G401.6 (cell line): Measurements from ENCODE around the gene SEMA3C.

Source experiments
- FAIRE-seq: peaks from 2 replicates; lab custom pipeline; 2012; peaks lifted over from hg19 to GRCh38; lab: Jason Lieb, UNC

SEMA3C gene

GRCh38 chr7:80775897-80776296 lies 143.0 kb downstream of the SEMA3C start:
- no peak for FAIRE-seq

GRCh38 chr7:80775482-80775881 lies 143.4 kb downstream of the SEMA3C start:
- no peak for FAIRE-seq

- FAIRE-seq: no peak
Observed at GRCh38 chr7:80774843-80775242, 144.0 kb downstream of the SEMA3C start.

GRCh38 chr7:80773787-80774508 lies 144.9 kb downstream of the SEMA3C start:
- FAIRE-seq: no peak

GRCh38 chr7:80772347-80772993 lies 146.4 kb downstream of the SEMA3C start:
- FAIRE-seq: peak; percentile 89

- peak; percentile 76 for FAIRE-seq
Observed at GRCh38 chr7:80771523-80771922, 147.3 kb downstream of the SEMA3C start.

GRCh38 chr7:80770675-80771081 lies 148.2 kb downstream of the SEMA3C start:
- no peak for FAIRE-seq

GRCh38 chr7:80770061-80770460 lies 148.8 kb downstream of the SEMA3C start:
- peak; percentile 84 for FAIRE-seq

GRCh38 chr7:80768756-80769155 lies 150.1 kb downstream of the SEMA3C start:
- FAIRE-seq: peak; percentile 56

GRCh38 chr7:80767654-80768053 lies 151.2 kb downstream of the SEMA3C start:
- FAIRE-seq: peak; percentile 89

- FAIRE-seq: no peak
Observed at GRCh38 chr7:80766724-80767123, 152.1 kb downstream of the SEMA3C start.

GRCh38 chr7:80764132-80764531 lies 154.7 kb downstream of the SEMA3C start:
- FAIRE-seq: peak; percentile 95

- no peak for FAIRE-seq
Observed at GRCh38 chr7:80763704-80764103, 155.1 kb downstream of the SEMA3C start.

GRCh38 chr7:80763289-80763688 lies 155.6 kb downstream of the SEMA3C start:
- no peak for FAIRE-seq

- peak; percentile 95 for FAIRE-seq
Observed at GRCh38 chr7:80760292-80760691, 158.6 kb downstream of the SEMA3C start.

GRCh38 chr7:80752954-80753690 lies 165.7 kb downstream of the SEMA3C start:
- peak; percentile 84 for FAIRE-seq

- peak; percentile 33 for FAIRE-seq
Observed at GRCh38 chr7:80749270-80749669, 169.6 kb downstream of the SEMA3C start.

- no peak for FAIRE-seq
Observed at GRCh38 chr7:80748363-80749042, 170.3 kb downstream of the SEMA3C start.

- peak; percentile 97 for FAIRE-seq
Observed at GRCh38 chr7:80740778-80741545, 177.9 kb downstream of the SEMA3C start.

GRCh38 chr7:80736371-80737125 lies 182.3 kb downstream of the SEMA3C start:
- FAIRE-seq: peak; percentile 34

- no peak for FAIRE-seq
Observed at GRCh38 chr7:80735330-80735729, 183.5 kb downstream of the SEMA3C start.
